GM12873 (cell line): ENCODE data around the gene RCC1.

Source experiments
- CTCF ChIP-seq: IDR thresholded peaks from 2 replicates; pipeline ENCODE4 v1.5.1; 2012; ENCODE audit warnings: low read depth, mild to moderate bottlenecking, moderate library complexity, low read length, control low read depth; ENCODE audit not compliant: insufficient read depth; ENCODE audit errors: missing control alignments

The RCC1 gene

GRCh38 chr1:28551381-28551780 lies 45.5 kb downstream of the RCC1 start:
- TF ChIP-seq CTCF: no peak

GRCh38 chr1:28552758-28553663 lies 47.2 kb downstream of the RCC1 start, which contains the start of gene TRNAU1AP:
Gene TRNAU1AP, plus strand, starts transcription at chr1:28553085. Its CDS starts 26 bp downstream, at chr1:28553111.
- no peak for TF ChIP-seq CTCF

- no peak for TF ChIP-seq CTCF
Measured at GRCh38 chr1:28560886-28561285, 55.0 kb downstream of the RCC1 start.

GRCh38 chr1:28564310-28564709 lies 58.5 kb downstream of the RCC1 start:
- no peak for TF ChIP-seq CTCF

GRCh38 chr1:28565040-28565439 lies 59.2 kb downstream of the RCC1 start:
- TF ChIP-seq CTCF: no peak

GRCh38 chr1:28565726-28566125 lies 59.9 kb downstream of the RCC1 start:
- no peak for TF ChIP-seq CTCF

- TF ChIP-seq CTCF: no peak
Measured at GRCh38 chr1:28566931-28567330, 61.1 kb downstream of the RCC1 start.
